HEK293 (cell line): Measurements from ENCODE around the gene FLT3LG.

Experiments used
- CTCF ChIP-seq: fragments of 450-650 bp; formaldehyde crosslinking; IDR thresholded peaks from 2 replicates; pipeline ENCODE4 v1.5.1; 2016; ENCODE audit warnings: missing biosample characterization, missing genetic modification characterization
- GLIS1 ChIP-seq: fragments of 450-650 bp; formaldehyde crosslinking; IDR thresholded peaks from 2 replicates; pipeline ENCODE4 v1.5.1; 2016; ENCODE audit warnings: missing biosample characterization, missing genetic modification characterization
- KLF1 ChIP-seq: fragments of 450-650 bp; formaldehyde crosslinking; IDR thresholded peaks from 2 replicates; pipeline ENCODE4 v1.5.1; 2016; ENCODE audit warnings: missing biosample characterization, missing genetic modification characterization
- KLF8 ChIP-seq: fragments of 450-650 bp; formaldehyde crosslinking; IDR thresholded peaks from 2 replicates; pipeline ENCODE4 v1.5.1; 2016; ENCODE audit warnings: missing biosample characterization, missing genetic modification characterization
- OSR2 ChIP-seq: fragments of 450-650 bp; formaldehyde crosslinking; IDR thresholded peaks from 2 replicates; pipeline ENCODE4 v1.5.1; 2016; ENCODE audit warnings: missing biosample characterization, missing genetic modification characterization
- PATZ1 ChIP-seq: fragments of 450-650 bp; formaldehyde crosslinking; IDR thresholded peaks from 2 replicates; pipeline ENCODE4 v1.5.1; 2016; ENCODE audit warnings: missing biosample characterization, missing genetic modification characterization
- PRDM10 ChIP-seq: fragments of 450-650 bp; formaldehyde crosslinking; IDR thresholded peaks from 2 replicates; pipeline ENCODE4 v1.5.1; 2016; ENCODE audit warnings: missing biosample characterization, missing genetic modification characterization
- SP2 ChIP-seq: fragments of 450-650 bp; formaldehyde crosslinking; IDR thresholded peaks from 2 replicates; pipeline ENCODE4 v1.5.1; 2016; ENCODE audit warnings: missing biosample characterization, missing genetic modification characterization
- SP3 ChIP-seq: fragments of 450-650 bp; formaldehyde crosslinking; IDR thresholded peaks from 2 replicates; pipeline ENCODE4 v1.5.1; 2016; ENCODE audit warnings: missing biosample characterization, missing genetic modification characterization
- ZBTB11 ChIP-seq: fragments of 450-650 bp; formaldehyde crosslinking; conservative IDR thresholded peaks from 2 replicates; pipeline ENCODE4 v1.5.1; 2016; ENCODE audit warnings: low read depth, missing biosample characterization, missing genetic modification characterization
- ZBTB20 ChIP-seq: fragments of 450-650 bp; formaldehyde crosslinking; IDR thresholded peaks from 2 replicates; pipeline ENCODE4 v1.5.1; 2016; ENCODE audit warnings: missing biosample characterization, missing genetic modification characterization
- ZNF157 ChIP-seq: fragments of 450-650 bp; formaldehyde crosslinking; IDR thresholded peaks from 2 replicates; pipeline ENCODE4 v1.5.1; 2016; ENCODE audit warnings: missing biosample characterization, missing genetic modification characterization
- ZNF184 ChIP-seq: fragments of 450-650 bp; IDR thresholded peaks from 2 replicates; pipeline ENCODE4 v1.5.1; 2018; ENCODE audit warnings: missing biosample characterization, mild to moderate bottlenecking, missing genetic modification characterization
- ZNF24 ChIP-seq: fragments of 450-650 bp; formaldehyde crosslinking; IDR thresholded peaks from 2 replicates; pipeline ENCODE4 v1.5.1; 2016; ENCODE audit warnings: missing biosample characterization, missing genetic modification characterization
- ZNF302 ChIP-seq: fragments of 450-650 bp; formaldehyde crosslinking; IDR thresholded peaks from 2 replicates; pipeline ENCODE4 v1.5.1; 2016; ENCODE audit warnings: missing biosample characterization, missing genetic modification characterization, low read depth
- ZNF335 ChIP-seq: fragments of 450-650 bp; formaldehyde crosslinking; conservative IDR thresholded peaks from 2 replicates; pipeline ENCODE4 v1.5.1; 2016; ENCODE audit warnings: missing biosample characterization, missing genetic modification characterization
- ZNF416 ChIP-seq: fragments of 450-650 bp; formaldehyde crosslinking; IDR thresholded peaks from 2 replicates; pipeline ENCODE4 v1.5.1; 2016; ENCODE audit warnings: missing biosample characterization, missing genetic modification characterization
- ZNF423 ChIP-seq: fragments of 450-650 bp; formaldehyde crosslinking; IDR thresholded peaks from 2 replicates; pipeline ENCODE4 v1.5.1; 2016; ENCODE audit warnings: missing biosample characterization, missing genetic modification characterization
- ZNF529 ChIP-seq: fragments of 450-650 bp; formaldehyde crosslinking; IDR thresholded peaks from 2 replicates; pipeline ENCODE4 v1.5.1; 2017; ENCODE audit warnings: missing genetic modification characterization, missing biosample characterization; ENCODE audit not compliant: insufficient replicate concordance
- ZNF561 ChIP-seq: fragments of 450-650 bp; IDR thresholded peaks from 2 replicates; pipeline ENCODE4 v1.5.1; 2018; ENCODE audit warnings: missing biosample characterization, missing genetic modification characterization, borderline replicate concordance
- ZNF600 ChIP-seq: fragments of 450-650 bp; formaldehyde crosslinking; IDR thresholded peaks from 2 replicates; pipeline ENCODE4 v1.5.1; 2016; ENCODE audit warnings: missing biosample characterization, missing genetic modification characterization
- ZNF621 ChIP-seq: fragments of 450-650 bp; formaldehyde crosslinking; IDR thresholded peaks from 2 replicates; pipeline ENCODE4 v1.5.1; 2017; ENCODE audit warnings: missing biosample characterization, missing genetic modification characterization
- ZNF624 ChIP-seq: fragments of 450-650 bp; formaldehyde crosslinking; IDR thresholded peaks from 2 replicates; pipeline ENCODE4 v1.5.1; 2017; ENCODE audit warnings: missing biosample characterization, missing genetic modification characterization
- ZNF639 ChIP-seq: fragments of 450-650 bp; formaldehyde crosslinking; IDR thresholded peaks from 2 replicates; pipeline ENCODE4 v1.5.1; 2016; ENCODE audit warnings: missing biosample characterization, missing genetic modification characterization
- ZNF658 ChIP-seq: fragments of 450-650 bp; formaldehyde crosslinking; IDR thresholded peaks from 2 replicates; pipeline ENCODE4; 2016; ENCODE audit warnings: missing biosample characterization, missing genetic modification characterization
- ZNF837 ChIP-seq: fragments of 450-650 bp; formaldehyde crosslinking; IDR thresholded peaks from 2 replicates; pipeline ENCODE4 v1.5.1; 2016; ENCODE audit warnings: missing biosample characterization, missing genetic modification characterization
- ZNF843 ChIP-seq: fragments of 450-650 bp; formaldehyde crosslinking; IDR thresholded peaks from 2 replicates; pipeline ENCODE4 v1.5.1; 2016; ENCODE audit warnings: missing biosample characterization, missing genetic modification characterization
- ZSCAN16 ChIP-seq: fragments of 450-650 bp; formaldehyde crosslinking; IDR thresholded peaks from 2 replicates; pipeline ENCODE4 v1.5.1; 2016; ENCODE audit warnings: missing biosample characterization, missing genetic modification characterization

Gene FLT3LG

GRCh38 chr19:49475995-49476880 is 2.2 kb downstream of the FLT3LG start (continued):
- peak; percentile 79 for TF ChIP-seq PRDM10 (tag by site-specific recombination)
- no peak for TF ChIP-seq ZNF658
- TF ChIP-seq ZBTB20 (tag by site-specific recombination) = peak; percentile 55; the same call in 1 of the 2 replicates
- peak; percentile 47 for TF ChIP-seq SP3 (tag by site-specific recombination)
- no peak for TF ChIP-seq ZNF302
- TF ChIP-seq SP2 (tag by site-specific recombination) = peak; percentile 42
- TF ChIP-seq KLF1 (tag by site-specific recombination) = no peak
- TF ChIP-seq CTCF (tag by site-specific recombination) = peak; percentile 59; the same call in 1 of the 2 replicates
- TF ChIP-seq ZNF335 (tag by site-specific recombination) = 0 out of 2 replicates have a peak, but pooled peaks have one; percentile 25
- TF ChIP-seq ZNF621 (tag by site-specific recombination) = no peak
- no peak for TF ChIP-seq ZNF843 (tag by site-specific recombination)
- peak; percentile 30 for TF ChIP-seq PATZ1 (tag by site-specific recombination)
- no peak for TF ChIP-seq ZNF157 (tag by site-specific recombination)
- no peak for TF ChIP-seq ZSCAN16 (tag by site-specific recombination)
- TF ChIP-seq ZBTB11 (tag by site-specific recombination) = no peak
- peak; percentile 40; the same call in 1 of the 2 replicates for TF ChIP-seq KLF8 (tag by site-specific recombination)
- no peak for TF ChIP-seq ZNF639
- no peak for TF ChIP-seq OSR2 (tag by site-specific recombination)
- TF ChIP-seq ZNF24 (tag by site-specific recombination) = no peak
- no peak for TF ChIP-seq ZNF416 (tag by site-specific recombination)
- peak; percentile 63 for TF ChIP-seq ZNF600 (tag by site-specific recombination)
- no peak for TF ChIP-seq ZNF624 (tag by site-specific recombination)
- TF ChIP-seq GLIS1 (tag by site-specific recombination) = peak; percentile 41; the same call in 1 of the 2 replicates
- no peak for TF ChIP-seq ZNF529
- TF ChIP-seq ZNF423 (tag by site-specific recombination) = no peak
- peak; percentile 63; the same call in 1 of the 2 replicates for TF ChIP-seq ZNF561
- TF ChIP-seq ZNF837 (tag by site-specific recombination) = no peak
- no peak for TF ChIP-seq ZNF184 (tag by site-specific recombination)
